ENCODE measurements around the gene GPR50. TPM values are rescaled to one million over a fixed set of nuclear protein-coding genes. Genes with fewer than 3 reads are reported as not detected.

The GPR50 gene
- total RNA-seq, 2 experiments from 2014 or later, result not detected

DNA sequence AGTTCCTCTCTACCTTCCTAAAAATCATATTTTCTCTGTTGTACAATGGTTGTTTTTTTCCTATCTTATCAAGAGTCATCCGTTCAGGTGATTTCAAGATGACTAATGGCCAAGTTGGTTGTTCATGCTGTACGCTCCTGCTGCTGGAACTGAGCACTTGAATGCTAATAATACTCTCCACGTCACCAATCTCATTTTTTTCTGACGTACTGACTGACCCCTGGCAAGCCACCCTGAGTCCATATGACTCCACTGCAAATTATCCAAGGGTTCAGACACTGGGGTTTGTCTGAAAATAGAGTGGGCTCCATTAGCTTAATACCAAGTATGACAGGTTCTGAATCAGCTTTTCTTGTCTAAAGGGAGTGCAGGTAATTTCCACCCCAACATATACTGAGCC is 21.1 kb upstream of the GPR50 start:
- ATAC-seq, result no peak
- TF ChIP-seq, protein P1, sequence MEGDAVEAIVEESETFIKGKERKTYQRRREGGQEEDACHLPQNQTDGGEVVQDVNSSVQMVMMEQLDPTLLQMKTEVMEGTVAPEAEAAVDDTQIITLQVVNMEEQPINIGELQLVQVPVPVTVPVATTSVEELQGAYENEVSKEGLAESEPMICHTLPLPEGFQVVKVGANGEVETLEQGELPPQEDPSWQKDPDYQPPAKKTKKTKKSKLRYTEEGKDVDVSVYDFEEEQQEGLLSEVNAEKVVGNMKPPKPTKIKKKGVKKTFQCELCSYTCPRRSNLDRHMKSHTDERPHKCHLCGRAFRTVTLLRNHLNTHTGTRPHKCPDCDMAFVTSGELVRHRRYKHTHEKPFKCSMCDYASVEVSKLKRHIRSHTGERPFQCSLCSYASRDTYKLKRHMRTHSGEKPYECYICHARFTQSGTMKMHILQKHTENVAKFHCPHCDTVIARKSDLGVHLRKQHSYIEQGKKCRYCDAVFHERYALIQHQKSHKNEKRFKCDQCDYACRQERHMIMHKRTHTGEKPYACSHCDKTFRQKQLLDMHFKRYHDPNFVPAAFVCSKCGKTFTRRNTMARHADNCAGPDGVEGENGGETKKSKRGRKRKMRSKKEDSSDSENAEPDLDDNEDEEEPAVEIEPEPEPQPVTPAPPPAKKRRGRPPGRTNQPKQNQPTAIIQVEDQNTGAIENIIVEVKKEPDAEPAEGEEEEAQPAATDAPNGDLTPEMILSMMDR (IDR thresholded peaks at IDR 0.05), result no peak
- H3K4me1 Mint-ChIP-seq (ENCODE audit: low read depth), result no peaks in the 10 kb centered on the region
- no peak for DNase-seq
- H3K9me3 Mint-ChIP-seq, result no peaks in the 10 kb centered on the region
- no peak overlapping the region for H3K27ac Mint-ChIP-seq
- intact Hi-C loops (cut with micrococcal nuclease), result no loop called here
- no peaks in the 10 kb centered on the region for H3K36me3 Mint-ChIP-seq (ENCODE audit: low read depth)
- ChIA-PET POLR2A (no interaction called here), CTCF (no interaction called here)
- H3K4me3 Mint-ChIP-seq, result no peak overlapping the region
- peaks cover 8% of the 10 kb centered on the region for H3K27me3 Mint-ChIP-seq

DNA sequence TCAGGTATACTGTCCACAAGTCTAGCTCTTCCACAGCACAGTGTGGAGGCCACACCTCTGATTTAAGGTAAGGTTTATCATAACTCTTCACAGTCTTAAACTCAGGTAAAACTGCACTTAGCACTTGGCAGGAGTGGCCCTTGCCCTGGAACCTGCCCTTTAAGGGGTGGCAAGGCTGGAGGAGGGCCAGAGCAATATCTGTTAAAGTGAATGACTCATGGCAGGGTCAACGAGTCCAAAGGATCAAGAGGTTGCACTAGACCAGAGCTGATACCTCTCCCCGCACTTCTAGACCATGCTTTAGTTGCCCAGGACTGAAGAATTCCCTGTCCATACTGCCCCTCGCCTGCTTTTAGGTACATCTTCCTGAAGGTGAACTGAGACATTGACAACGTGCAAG is 14.7 kb upstream of the GPR50 start:
- H3K4me1 Mint-ChIP-seq (ENCODE audit: low read depth), result no peaks in the 10 kb centered on the region
- TF ChIP-seq, protein P1 (IDR thresholded peaks at IDR 0.05), result no peak
- H3K27ac Mint-ChIP-seq, result no peak overlapping the region
- POLR2A ChIA-PET, result no interaction called here
- CTCF ChIA-PET, result no interaction called here
- H3K27me3 Mint-ChIP-seq, result peaks cover 11% of the 10 kb centered on the region
- intact Hi-C loops (cut with micrococcal nuclease), result no loop called here
- no peak for ATAC-seq
- DNase-seq, result no peak
- no peak overlapping the region for H3K4me3 Mint-ChIP-seq
- no peaks in the 10 kb centered on the region for H3K9me3 Mint-ChIP-seq
- H3K36me3 Mint-ChIP-seq (ENCODE audit: low read depth), result no peaks in the 10 kb centered on the region

- Mint-ChIP-seq H3K4me3 (no peak overlapping the region), H3K27me3 (peaks cover 5% of the 10 kb centered on the region)
- TF ChIP-seq, protein P1 (IDR thresholded peaks at IDR 0.05), result no peak
Observed at GRCh38 chrX:151167791-151168345, 8.5 kb upstream of the GPR50 start.

DNA sequence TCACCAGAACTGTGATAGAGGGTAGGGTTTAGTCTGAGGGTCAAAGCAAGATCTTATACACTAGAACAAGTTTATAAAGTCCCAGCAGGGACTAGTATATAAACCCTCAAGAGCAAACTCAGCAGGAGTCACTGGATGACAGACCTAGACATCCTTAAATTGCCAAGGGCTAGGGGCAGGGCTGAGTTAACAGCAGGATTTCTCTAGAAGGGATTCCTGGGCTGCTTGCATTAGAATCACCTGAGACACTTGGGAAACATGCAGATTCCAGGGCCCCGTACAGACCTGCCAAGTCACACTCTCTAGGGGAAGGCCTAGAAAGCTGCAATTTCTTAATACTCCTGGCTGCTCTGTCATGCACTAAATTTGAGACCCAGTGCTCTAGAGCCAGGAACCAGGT is 6.6 kb upstream of the GPR50 start:
- intact Hi-C loops (cut with micrococcal nuclease), result no loop called here
- Mint-ChIP-seq H3K27ac (no peak overlapping the region), H3K9me3 (no peaks in the 10 kb centered on the region), H3K36me3 (ENCODE audit: low read depth) (no peaks in the 10 kb centered on the region), H3K27me3 (peaks cover 3% of the 10 kb centered on the region), H3K4me1 (ENCODE audit: low read depth) (no peaks in the 10 kb centered on the region), H3K4me3 (no peak overlapping the region)
- POLR2A ChIA-PET, result no interaction called here
- DNase-seq, result no peak
- CTCF ChIA-PET, result no interaction called here
- no peak for ATAC-seq
- TF ChIP-seq, protein P1 (IDR thresholded peaks at IDR 0.05), result no peak

More at GRCh38 chrX:151167791-151168345, 8.5 kb upstream of the GPR50 start:
- Mint-ChIP-seq H3K27ac (no peak overlapping the region), H3K4me1 (ENCODE audit: low read depth) (no peaks in the 10 kb centered on the region), H3K9me3 (no peaks in the 10 kb centered on the region), H3K36me3 (ENCODE audit: low read depth) (no peaks in the 10 kb centered on the region)
- DNase-seq (no peak), ATAC-seq (no peak)
- intact Hi-C loops (cut with micrococcal nuclease), result no loop called here
- ChIA-PET CTCF (interaction anchor here (1.5 kb wide), 1 partner anchor 193 kb away, joined by 3 read pairs; no protein-coding TSS in a partner anchor), POLR2A (no interaction called here)

DNA sequence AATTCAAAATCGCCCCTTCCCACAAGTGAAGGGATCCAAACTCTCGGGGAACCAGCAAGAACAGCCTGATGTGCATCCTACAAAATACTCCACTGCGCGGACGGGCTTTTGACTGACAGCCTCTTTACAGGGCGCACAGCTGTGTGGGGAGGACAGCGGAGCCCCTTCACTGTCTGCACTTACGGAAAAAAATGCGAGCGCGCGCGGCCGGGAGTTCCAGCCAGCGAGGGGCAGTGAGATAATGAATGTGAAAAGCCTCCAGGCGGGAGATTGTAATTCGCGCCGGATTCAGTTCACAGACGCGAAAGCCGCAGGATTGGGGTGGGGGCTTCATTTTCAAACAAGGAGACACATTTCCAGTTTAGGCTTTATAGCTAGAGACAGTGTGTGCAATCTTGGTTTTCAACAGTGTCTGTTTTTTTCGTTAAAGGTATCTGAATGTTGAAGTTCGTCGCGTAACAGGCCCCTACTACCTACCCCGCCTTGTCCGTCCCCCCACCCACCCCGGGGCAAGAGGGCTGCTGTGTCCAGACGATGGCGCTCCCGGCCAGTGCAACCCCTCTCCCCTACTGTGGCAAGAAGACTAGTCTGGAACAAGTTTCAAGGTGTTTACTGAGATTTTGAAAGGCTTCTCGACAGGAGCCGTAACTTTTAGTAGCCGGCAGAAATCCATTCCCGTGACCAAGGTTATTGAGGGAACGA is 1.7 kb upstream of the GPR50 start:
- H3K36me3 Mint-ChIP-seq (ENCODE audit: low read depth), result no peaks in the 10 kb centered on the region
- H3K27me3 Mint-ChIP-seq, result peaks cover 31% of the 10 kb centered on the region
- TF ChIP-seq, protein P1 (IDR thresholded peaks at IDR 0.05), result no peak
- ChIA-PET POLR2A (no interaction called here), CTCF (no interaction called here)
- no peak for ATAC-seq
- intact Hi-C loops (cut with micrococcal nuclease), result no loop called here
- no peak for DNase-seq
- no peak overlapping the region for H3K27ac Mint-ChIP-seq
- no peaks in the 10 kb centered on the region for H3K9me3 Mint-ChIP-seq
- no peak overlapping the region for H3K4me3 Mint-ChIP-seq
- peaks cover 7% of the 10 kb centered on the region for H3K4me1 Mint-ChIP-seq (ENCODE audit: low read depth)
